Esophagus muscularis mucosa (tissue), 4 donors: Measurements from ENCODE around the gene SMIM13.

Source experiments
- CTCF ChIP-seq, 3 experiments: fragments of 200-600 bp in 2 of 3; fragments of 450-650 bp in 1 of 3; sonication (generic) in 2 of 3; IDR thresholded peaks; one replicate each; pipeline ENCODE4 v1.5.1; 2017 to 2019; ENCODE audit warnings: antibody characterized with exemption in 3 of 3, mild to moderate bottlenecking in 2 of 3, moderate library complexity in 1 of 3
- EP300 ChIP-seq: sonication (generic); formaldehyde crosslinking; IDR thresholded peaks from one replicate; pipeline ENCODE4 v1.6.1; 2017; ENCODE audit warnings: antibody characterized with exemption
- POLR2A ChIP-seq: fragments of 450-650 bp; IDR thresholded peaks from one replicate; pipeline ENCODE4 v1.6.1; 2017; ENCODE audit warnings: antibody characterized with exemption, moderate library complexity, mild to moderate bottlenecking, low read depth

- TF ChIP-seq POLR2A = no peak
- no peak for TF ChIP-seq CTCF (IDR thresholded peaks at IDR 0.05)
- TF ChIP-seq EP300 = no peak
Observed at GRCh38 chr6:11149551-11149950, 55.9 kb downstream of the SMIM13 start.
